DOHH2 (cell line): ENCODE data around the gene CCRL2.

ENCODE experiments used
- CTCF ChIP-seq: fragments of 200-600 bp; sonication (generic); IDR thresholded peaks from one replicate; pipeline ENCODE4 v1.5.1; 2014; ENCODE audit warnings: antibody characterized with exemption, mild to moderate bottlenecking, low read depth, low read length; ENCODE audit not compliant: poor library complexity, severe bottlenecking
- EZH2phosphoT487 ChIP-seq: fragments of 200-600 bp; sonication (generic); IDR thresholded peaks from 2 replicates; pipeline ENCODE4 v1.6.1; 2017; ENCODE audit warnings: borderline replicate concordance, mild to moderate bottlenecking, antibody characterized with exemption, low read length, moderate library complexity, mixed read lengths

GRCh38 chr3:46369151-46369550 lies 37.9 kb upstream of the CCRL2 start:
- TF ChIP-seq CTCF (no peak), EZH2phosphoT487 (no peak)
